IPS-15b (cell line): Measurements from ENCODE around the gene WDR18.
"Not testable (repeated sequence)": the region's sequence is repeated elsewhere in the genome, so short reads cannot be mapped to it uniquely, and the experiment has no call there.

Experiments
- H3K27me3 ChIP-seq: one replicate; pipeline ENCODE4 v1.6.1; 2013; ENCODE audit warnings: low read length; ENCODE audit not compliant: control insufficient read depth, insufficient read depth
- H3K36me3 ChIP-seq: one replicate; pipeline ENCODE4 v1.6.1; 2013; ENCODE audit warnings: low read length; ENCODE audit not compliant: control insufficient read depth, insufficient read depth
- H3K4me1 ChIP-seq: one replicate; pipeline ENCODE4 v1.6.1; 2013; ENCODE audit warnings: mild to moderate bottlenecking, low read length; ENCODE audit not compliant: control insufficient read depth, insufficient read depth
- H3K4me3 ChIP-seq: one replicate; pipeline ENCODE4 v1.5.1; 2013; ENCODE audit warnings: low read depth, low read length
- H3K9ac ChIP-seq: one replicate; pipeline ENCODE4 v1.6.1; 2013; ENCODE audit warnings: low read depth, mild to moderate bottlenecking, low read length
- H3K9me3 ChIP-seq: one replicate; pipeline ENCODE4 v1.6.1; 2013; ENCODE audit warnings: mild to moderate bottlenecking, low read length; ENCODE audit not compliant: control insufficient read depth, insufficient read depth

WDR18 gene

DNA sequence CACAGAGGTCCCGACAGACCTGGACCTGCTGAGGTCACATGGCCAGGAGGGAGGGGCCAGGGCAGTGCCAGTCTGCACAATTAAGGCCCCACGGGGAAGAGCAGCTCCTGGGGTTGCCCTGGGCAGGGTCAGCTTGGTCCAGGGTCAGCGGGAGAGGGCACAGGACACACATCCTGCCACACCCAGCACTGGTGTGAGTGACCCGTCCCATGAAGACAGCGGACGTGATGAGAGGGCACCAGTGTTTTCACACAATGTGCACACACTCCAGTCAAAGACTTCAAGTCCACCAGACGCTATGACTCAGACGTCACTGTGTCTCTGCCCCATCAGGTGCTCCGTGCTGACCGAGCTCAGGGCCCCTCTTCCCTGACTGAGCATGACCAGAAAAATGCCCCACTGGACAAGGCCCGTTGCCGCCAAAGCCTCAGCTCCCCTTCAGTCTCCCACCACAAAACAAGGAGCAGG, 32.5 kb downstream of the WDR18 start:
- peaks cover 5% of the 10 kb centered on the region for H3K4me1 ChIP-seq
- no peaks in the 10 kb centered on the region for H3K9me3 ChIP-seq
- peak overlapping the region; percentile 76 for H3K9ac ChIP-seq
- H3K36me3 ChIP-seq, result peaks cover 32% of the 10 kb centered on the region
- no peak overlapping the region for H3K4me3 ChIP-seq
- H3K27me3 ChIP-seq, result no peaks in the 10 kb centered on the region

DNA sequence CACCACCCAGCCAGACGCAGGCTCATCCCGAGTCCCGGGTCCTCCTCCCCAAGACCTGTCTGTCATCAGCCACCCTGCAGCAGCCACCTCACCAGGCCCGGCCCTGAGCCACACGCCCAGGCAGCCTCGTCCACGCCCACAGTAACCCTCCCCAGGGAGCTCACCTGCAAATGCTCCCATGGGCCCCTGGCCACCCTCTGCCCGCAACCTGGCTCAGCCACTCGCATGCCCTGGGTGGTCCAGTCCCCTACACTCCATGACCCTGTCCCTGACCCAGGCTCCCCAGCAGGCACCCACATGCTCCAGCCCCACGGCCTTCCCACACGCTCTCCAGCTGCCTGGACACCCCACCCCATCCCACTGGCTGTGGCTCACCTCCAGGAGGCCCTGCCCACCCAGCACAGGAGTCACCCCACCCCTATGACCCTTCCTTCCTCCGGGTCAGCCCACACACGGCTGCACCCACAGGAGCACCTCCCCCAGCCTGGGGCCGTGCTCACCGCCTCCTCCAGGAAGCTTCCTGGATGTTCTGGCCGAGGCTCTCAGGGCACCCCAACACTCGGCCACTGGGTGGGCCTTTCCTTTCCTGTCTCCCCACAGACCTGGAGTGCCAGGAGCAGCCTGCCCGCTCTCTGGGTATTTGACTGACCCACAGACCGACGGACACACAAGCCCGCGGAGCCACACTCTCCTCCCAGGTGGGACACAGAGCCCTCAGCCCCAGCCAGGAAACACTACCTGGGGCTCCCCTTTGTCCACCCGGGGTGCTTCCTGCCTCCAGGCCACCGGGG, 33.2 kb downstream of the WDR18 start:
- no peaks in the 10 kb centered on the region for H3K27me3 ChIP-seq
- H3K36me3 ChIP-seq, result peaks cover 27% of the 10 kb centered on the region
- H3K9me3 ChIP-seq, result no peaks in the 10 kb centered on the region
- H3K9ac ChIP-seq, result peak overlapping the region; percentile 76
- peaks cover 5% of the 10 kb centered on the region for H3K4me1 ChIP-seq
- H3K4me3 ChIP-seq, result no peak overlapping the region

GRCh38 chr19:1017906-1018305, 33.8 kb downstream of the WDR18 start:
- no peak overlapping the region for H3K4me3 ChIP-seq
- H3K4me1 ChIP-seq, result peaks cover 5% of the 10 kb centered on the region
- peak overlapping the region; percentile 54 for H3K9ac ChIP-seq

DNA sequence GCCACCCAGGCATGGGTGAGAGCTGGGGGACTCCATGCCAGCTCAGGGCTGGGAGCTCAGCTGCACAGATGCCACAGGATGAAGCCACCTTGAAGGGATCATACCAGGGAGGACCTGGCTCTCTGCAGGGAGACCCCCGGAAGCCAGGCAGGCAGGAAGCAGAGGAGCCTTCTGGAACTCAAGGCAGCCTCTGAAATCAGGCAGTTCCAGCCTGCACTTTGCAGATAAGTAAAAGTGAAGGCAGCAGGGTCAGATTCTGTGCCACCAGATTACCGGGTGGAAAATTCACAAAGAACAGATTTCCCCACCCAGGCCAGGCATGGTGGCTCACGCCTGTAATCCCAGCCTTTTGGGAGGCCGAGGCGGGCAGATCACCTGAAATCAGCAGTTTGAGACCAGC, 34.2 kb downstream of the WDR18 start:
- Histone ChIP-seq H3K4me1 (peaks cover 5% of the 10 kb centered on the region), H3K27me3 (no peaks in the 10 kb centered on the region), H3K36me3 (peaks cover 19% of the 10 kb centered on the region), H3K4me3 (no peak overlapping the region), H3K9ac (peak overlapping the region; percentile 14), H3K9me3 (no peaks in the 10 kb centered on the region)

More at GRCh38 chr19:1017906-1018305, 33.8 kb downstream of the WDR18 start:
- Histone ChIP-seq H3K27me3 (no peaks in the 10 kb centered on the region), H3K36me3 (peaks cover 23% of the 10 kb centered on the region), H3K9me3 (no peaks in the 10 kb centered on the region)

GRCh38 chr19:1018932-1019615, 34.9 kb downstream of the WDR18 start:
- H3K27me3 ChIP-seq, result no peaks in the 10 kb centered on the region
- H3K4me3 ChIP-seq, result no peak overlapping the region
- H3K9me3 ChIP-seq, result no peaks in the 10 kb centered on the region
- H3K4me1 ChIP-seq, result peaks cover 5% of the 10 kb centered on the region
- H3K9ac ChIP-seq, result peak overlapping the region; percentile 92
- H3K36me3 ChIP-seq, result peaks cover 12% of the 10 kb centered on the region

DNA sequence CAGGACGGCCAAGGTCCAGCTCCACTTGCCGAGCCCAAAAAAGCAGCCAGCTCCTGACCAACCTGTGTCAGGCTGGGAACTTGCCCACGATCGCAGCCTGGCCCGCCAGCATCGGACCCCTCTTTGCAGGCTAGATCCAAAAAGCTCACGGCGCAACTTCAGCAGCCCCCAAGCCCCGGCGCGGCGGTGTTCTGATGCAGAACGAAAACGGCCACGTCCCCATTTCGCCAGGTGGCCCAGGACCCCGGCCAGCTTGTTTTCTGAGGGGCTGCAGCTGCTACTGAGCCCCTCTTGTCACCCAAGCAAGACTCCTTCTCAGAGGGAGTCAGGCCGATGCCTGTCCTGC, 35.4 kb downstream of the WDR18 start:
- no peaks in the 10 kb centered on the region for H3K9me3 ChIP-seq
- H3K9ac ChIP-seq, result peak overlapping the region; percentile 92
- H3K4me1 ChIP-seq, result peaks cover 5% of the 10 kb centered on the region
- H3K36me3 ChIP-seq, result peaks cover 8% of the 10 kb centered on the region
- peak overlapping the region; percentile 91 for H3K4me3 ChIP-seq
- H3K27me3 ChIP-seq, result no peaks in the 10 kb centered on the region

- peak overlapping the region; percentile 92 for H3K9ac ChIP-seq
- H3K4me1 ChIP-seq, result peaks cover 5% of the 10 kb centered on the region
- no peaks in the 10 kb centered on the region for H3K27me3 ChIP-seq
- H3K9me3 ChIP-seq, result no peaks in the 10 kb centered on the region
- H3K36me3 ChIP-seq, result peaks cover 8% of the 10 kb centered on the region
- H3K4me3 ChIP-seq, result peak overlapping the region; percentile 91
Observed at GRCh38 chr19:1019980-1020867, 36.1 kb downstream of the WDR18 start.

- H3K9ac ChIP-seq, result peak within 1 kb of the TSS; percentile 92
- no peaks in the 10 kb centered on the region for H3K9me3 ChIP-seq
- peaks cover 7% of the 10 kb centered on the region for H3K36me3 ChIP-seq
- peaks cover 5% of the 10 kb centered on the region for H3K4me1 ChIP-seq
- H3K4me3 ChIP-seq, result peak within 1 kb of the TSS; percentile 91
- no peaks in the 10 kb centered on the region for H3K27me3 ChIP-seq
Observed at GRCh38 chr19:1020868-1021425, 36.8 kb downstream of the WDR18 start, which contains the start of gene TMEM259. TSS of gene TMEM259 (minus strand) at chr19:1021123. CDS start at chr19:1020996, 127 bp downstream.

GRCh38 chr19:1023883-1024188, 39.7 kb downstream of the WDR18 start:
- H3K36me3 ChIP-seq, H3K9me3 ChIP-seq, H3K27me3 ChIP-seq, H3K4me1 ChIP-seq, H3K4me3 ChIP-seq, H3K9ac ChIP-seq: not testable (repeated sequence)

GRCh38 chr19:1025080-1025479, 40.9 kb downstream of the WDR18 start:
- not testable (repeated sequence) for H3K27me3 ChIP-seq, H3K36me3 ChIP-seq, H3K9me3 ChIP-seq, H3K9ac ChIP-seq, H3K4me1 ChIP-seq, H3K4me3 ChIP-seq

GRCh38 chr19:1025960-1026782, 42.0 kb downstream of the WDR18 start, which contains the start of gene CNN2:
TSS of gene CNN2 (plus strand) at chr19:1026608. CDS start at chr19:1026662, 54 bp downstream.
- no peaks in the 10 kb centered on the region for H3K9me3 ChIP-seq
- H3K9ac ChIP-seq, result peak within 1 kb of the TSS; percentile 92
- peaks cover 6% of the 10 kb centered on the region for H3K36me3 ChIP-seq
- no peaks in the 10 kb centered on the region for H3K4me1 ChIP-seq
- no peaks in the 10 kb centered on the region for H3K27me3 ChIP-seq
- peak within 1 kb of the TSS; percentile 83 for H3K4me3 ChIP-seq
